Measurements from ENCODE around the gene EIF3I.

GRCh38 chr1:32199717-32200072 lies 22.5 kb upstream of the EIF3I start:
- TF ChIP-seq, protein P1, sequence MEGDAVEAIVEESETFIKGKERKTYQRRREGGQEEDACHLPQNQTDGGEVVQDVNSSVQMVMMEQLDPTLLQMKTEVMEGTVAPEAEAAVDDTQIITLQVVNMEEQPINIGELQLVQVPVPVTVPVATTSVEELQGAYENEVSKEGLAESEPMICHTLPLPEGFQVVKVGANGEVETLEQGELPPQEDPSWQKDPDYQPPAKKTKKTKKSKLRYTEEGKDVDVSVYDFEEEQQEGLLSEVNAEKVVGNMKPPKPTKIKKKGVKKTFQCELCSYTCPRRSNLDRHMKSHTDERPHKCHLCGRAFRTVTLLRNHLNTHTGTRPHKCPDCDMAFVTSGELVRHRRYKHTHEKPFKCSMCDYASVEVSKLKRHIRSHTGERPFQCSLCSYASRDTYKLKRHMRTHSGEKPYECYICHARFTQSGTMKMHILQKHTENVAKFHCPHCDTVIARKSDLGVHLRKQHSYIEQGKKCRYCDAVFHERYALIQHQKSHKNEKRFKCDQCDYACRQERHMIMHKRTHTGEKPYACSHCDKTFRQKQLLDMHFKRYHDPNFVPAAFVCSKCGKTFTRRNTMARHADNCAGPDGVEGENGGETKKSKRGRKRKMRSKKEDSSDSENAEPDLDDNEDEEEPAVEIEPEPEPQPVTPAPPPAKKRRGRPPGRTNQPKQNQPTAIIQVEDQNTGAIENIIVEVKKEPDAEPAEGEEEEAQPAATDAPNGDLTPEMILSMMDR (conservative IDR thresholded peaks at IDR 0.05; ENCODE audit: low read length): no peak
- no peak for TF ChIP-seq EZH2phosphoT487 (IDR thresholded peaks at IDR 0.05; ENCODE audit: borderline replicate concordance, low read depth, low read length)
